HUES6 (cell line): ENCODE measurements around the gene RAPGEF4.

Experiments used
- H3K27ac ChIP-seq: 2 replicates; pipeline ENCODE4 v1.7.0; 2013; ENCODE audit warnings: low read depth, mild to moderate bottlenecking, low read length, inconsistent platforms
- H3K27me3 ChIP-seq: 2 replicates; pipeline ENCODE4 v1.6.1; 2013; ENCODE audit warnings: low read length; ENCODE audit not compliant: control insufficient read depth, insufficient read depth
- H3K36me3 ChIP-seq: 2 replicates; pipeline ENCODE4 v1.6.1; 2013; ENCODE audit warnings: low read length; ENCODE audit not compliant: control insufficient read depth, insufficient read depth
- H3K4me1 ChIP-seq: 2 replicates; pipeline ENCODE4 v1.6.1; 2013; ENCODE audit warnings: low read length; ENCODE audit not compliant: control insufficient read depth, insufficient read depth
- H3K4me3 ChIP-seq: 2 replicates; pipeline ENCODE4 v1.5.1; 2013; ENCODE audit warnings: low read depth, low read length
- H3K9ac ChIP-seq: one replicate; pipeline ENCODE4 v1.6.1; 2013; ENCODE audit warnings: mild to moderate bottlenecking, low read length
- H3K9me3 ChIP-seq: 2 replicates; pipeline ENCODE4 v1.6.1; 2013; ENCODE audit warnings: low read depth, low read length; ENCODE audit not compliant: control insufficient read depth, insufficient read depth

The RAPGEF4 gene

GRCh38 chr2:172861656-172862476 lies 126.2 kb downstream of the RAPGEF4 start:
- Histone ChIP-seq H3K27me3 (no peaks in the 10 kb centered on the region), H3K9me3 (no peaks in the 10 kb centered on the region), H3K4me1 (no peaks in the 10 kb centered on the region), H3K9ac (no peak overlapping the region), H3K4me3 (no peak overlapping the region), H3K27ac (no peak overlapping the region), H3K36me3 (no peaks in the 10 kb centered on the region)

- Histone ChIP-seq H3K4me3 (no peak overlapping the region), H3K9ac (no peak overlapping the region), H3K36me3 (no peaks in the 10 kb centered on the region), H3K27me3 (no peaks in the 10 kb centered on the region), H3K27ac (no peak overlapping the region), H3K9me3 (no peaks in the 10 kb centered on the region), H3K4me1 (no peaks in the 10 kb centered on the region)
Measured at GRCh38 chr2:172863341-172863740, 127.7 kb downstream of the RAPGEF4 start.

GRCh38 chr2:172864182-172864581 lies 128.5 kb downstream of the RAPGEF4 start:
- Histone ChIP-seq H3K4me1 (no peaks in the 10 kb centered on the region), H3K9ac (no peak overlapping the region), H3K36me3 (no peaks in the 10 kb centered on the region), H3K27me3 (no peaks in the 10 kb centered on the region), H3K4me3 (no peak overlapping the region), H3K9me3 (no peaks in the 10 kb centered on the region), H3K27ac (no peak overlapping the region)

- Histone ChIP-seq H3K36me3 (no peaks in the 10 kb centered on the region), H3K4me1 (no peaks in the 10 kb centered on the region), H3K9ac (no peak overlapping the region), H3K27me3 (no peaks in the 10 kb centered on the region), H3K27ac (no peak overlapping the region), H3K4me3 (no peak overlapping the region), H3K9me3 (no peaks in the 10 kb centered on the region)
Measured at GRCh38 chr2:172865422-172865821, 129.8 kb downstream of the RAPGEF4 start.

- Histone ChIP-seq H3K9ac (no peak overlapping the region), H3K27me3 (no peaks in the 10 kb centered on the region), H3K4me3 (no peak overlapping the region), H3K27ac (no peak overlapping the region), H3K36me3 (no peaks in the 10 kb centered on the region), H3K9me3 (no peaks in the 10 kb centered on the region), H3K4me1 (no peaks in the 10 kb centered on the region)
Measured at GRCh38 chr2:172869861-172870260, 134.2 kb downstream of the RAPGEF4 start.

GRCh38 chr2:172870396-172870795 lies 134.8 kb downstream of the RAPGEF4 start:
- no peak overlapping the region for H3K4me3 ChIP-seq
- H3K36me3 ChIP-seq, result no peaks in the 10 kb centered on the region
- no peak overlapping the region for H3K27ac ChIP-seq
- H3K27me3 ChIP-seq, result no peaks in the 10 kb centered on the region
- H3K9ac ChIP-seq, result no peak overlapping the region
- H3K9me3 ChIP-seq, result no peaks in the 10 kb centered on the region
- no peaks in the 10 kb centered on the region for H3K4me1 ChIP-seq

- Histone ChIP-seq H3K9ac (no peak overlapping the region), H3K36me3 (no peaks in the 10 kb centered on the region), H3K9me3 (no peaks in the 10 kb centered on the region), H3K27ac (no peak overlapping the region), H3K4me1 (no peaks in the 10 kb centered on the region), H3K27me3 (no peaks in the 10 kb centered on the region; the same call in 1 of the 2 replicates), H3K4me3 (no peak overlapping the region)
Measured at GRCh38 chr2:172877826-172878225, 142.2 kb downstream of the RAPGEF4 start.

- H3K36me3 ChIP-seq, result no peaks in the 10 kb centered on the region
- H3K27me3 ChIP-seq, result no peaks in the 10 kb centered on the region; the same call in 1 of the 2 replicates
- H3K4me1 ChIP-seq, result no peaks in the 10 kb centered on the region
- no peak overlapping the region for H3K9ac ChIP-seq
- H3K27ac ChIP-seq, result no peak overlapping the region
- no peaks in the 10 kb centered on the region for H3K9me3 ChIP-seq
- no peak overlapping the region for H3K4me3 ChIP-seq
Measured at GRCh38 chr2:172878260-172878659, 142.6 kb downstream of the RAPGEF4 start.

GRCh38 chr2:172884336-172884735 lies 148.7 kb downstream of the RAPGEF4 start:
- no peaks in the 10 kb centered on the region for H3K4me1 ChIP-seq
- no peak overlapping the region for H3K27ac ChIP-seq
- no peaks in the 10 kb centered on the region; the same call in 1 of the 2 replicates for H3K27me3 ChIP-seq
- H3K9ac ChIP-seq, result no peak overlapping the region
- H3K9me3 ChIP-seq, result no peaks in the 10 kb centered on the region
- H3K36me3 ChIP-seq, result no peaks in the 10 kb centered on the region
- H3K4me3 ChIP-seq, result no peak overlapping the region

- Histone ChIP-seq H3K9me3 (no peaks in the 10 kb centered on the region), H3K27me3 (no peaks in the 10 kb centered on the region), H3K36me3 (no peaks in the 10 kb centered on the region), H3K4me1 (no peaks in the 10 kb centered on the region), H3K9ac (no peak overlapping the region), H3K27ac (no peak overlapping the region), H3K4me3 (no peak overlapping the region)
Measured at GRCh38 chr2:172885996-172886395, 150.4 kb downstream of the RAPGEF4 start.

- Histone ChIP-seq H3K9me3 (no peaks in the 10 kb centered on the region), H3K4me3 (no peak overlapping the region), H3K27me3 (no peaks in the 10 kb centered on the region), H3K36me3 (no peaks in the 10 kb centered on the region), H3K27ac (no peak overlapping the region), H3K9ac (no peak overlapping the region), H3K4me1 (no peaks in the 10 kb centered on the region)
Measured at GRCh38 chr2:172887280-172887679, 151.6 kb downstream of the RAPGEF4 start.
